Adrenal gland (tissue), 12 donors: ENCODE results near the gene HAPSTR1. TPM values are rescaled to one million over a fixed set of nuclear protein-coding genes. Genes with fewer than 3 reads are reported as not detected.

Source experiments
- DNase-seq, 7 donors: peaks; one replicate each; pipeline ENCODE4 v3.0.0-alpha.2; 2019 to 2020
- H3K27ac ChIP-seq, 5 donors: fragments of 200-600 bp; sonication (generic) in 4 of 5; 1 replicate in 3 of 5; 2 replicates in 2 of 5; pipeline versions ENCODE4 v1.5.1 to v1.8.0; 2016 to 2020; ENCODE audit warnings: mild to moderate bottlenecking in 1 of 5
- H3K27me3 ChIP-seq: fragments of 200-600 bp; 2 replicates; pipeline ENCODE4 v1.8.0; 2021
- H3K36me3 ChIP-seq, 2 donors: fragments of 200-600 bp; replicated peaks in 1 of 2; 1 replicate in 1 of 2; 2 replicates in 1 of 2; pipeline versions ENCODE4 v1.5.1 to v1.8.0; 2018 to 2022
- H3K4me1 ChIP-seq, 2 donors: fragments of 200-600 bp; replicated peaks in 1 of 2; 1 replicate in 1 of 2; 2 replicates in 1 of 2; pipeline versions ENCODE4 v1.5.1 to v1.8.0; 2018 to 2021
- H3K4me3 ChIP-seq, 4 donors: fragments of 200-600 bp; sonication (generic) in 3 of 4; one replicate each; pipeline ENCODE4 v1.5.1; 2016 to 2018
- H3K9me3 ChIP-seq, 3 donors: fragments of 200-600 bp; sonication (generic) in 1 of 3; replicated peaks in 1 of 3; 1 replicate in 2 of 3; 2 replicates in 1 of 3; pipeline versions ENCODE4 v1.5.1 to v1.8.0; 2016 to 2021
- CTCF ChIP-seq, 6 experiments: fragments of 450-650 bp in 4 of 6; fragments of 200-600 bp in 2 of 6; sonication (generic) in 1 of 6; IDR thresholded peaks; 1 replicate in 5 of 6; 2 replicates in 1 of 6; pipeline versions ENCODE4 v1.5.1 to v1.8.0; 2016 to 2021; ENCODE audit warnings: antibody characterized with exemption in 6 of 6, mild to moderate bottlenecking in 2 of 6, moderate library complexity in 1 of 6
- POLR2A ChIP-seq, 2 donors: fragments of 450-650 bp; IDR thresholded peaks; one replicate each; pipeline ENCODE4 v1.6.1; 2017; ENCODE audit warnings: antibody characterized with exemption in 2 of 2, mild to moderate bottlenecking in 2 of 2, moderate library complexity in 1 of 2
- WGBS, 4 donors: extraction: QIAGEN DNeasy Blood & Tissue Kit in 2 of 4; methylation state at CpG; one replicate each; pipeline versions ENCODE4 v1.1.5 to v1.1.7; 2013 to 2017; 5-methylcytosine and 5-hydroxymethylcytosine counted together
- intact Hi-C, 2 donors: fragments of 100-400 bp; cut with DNase I; formaldehyde crosslinking; loops; one replicate each; pipeline versions ENCODE4 v1.14.1 to v1.15.0; 2022 to 2023
- polyA plus RNA-seq, 3 donors: library from polyadenylated mRNA; stranded (reverse); fragments of 200-250 nt in 2 of 3; fragments of 350-450 nt in 1 of 3; fragmentation: Illumina TruSeq in 1 of 3; extraction: RNeasy Lipid Tissue Mini Kit (QIAGEN cat#74804) in 1 of 3; gene quantifications; one replicate each; pipeline ENCODE4 v1.2.3, GENCODE V29; 2013 to 2014
- total RNA-seq, 9 donors: library from RNA; depleted of rRNA in 4 of 9; stranded (reverse); fragments of >200 nt in 4 of 9; fragments of 120-200 nt in 1 of 9; fragmentation: NEBNext Ultra II Directional in 1 of 9; extraction: Animal tissue kit (Norgen Biotek cat#: 25700) in 1 of 9; gene quantifications; one replicate each; pipeline versions ENCODE4 v1.1.0 to v1.2.4, GENCODE V29; 2013 to 2023
- donor health status: healthy with polysubstance abuse.
- donor health status: Bipolar disorder and iron deficiency.
- donor health status: DM: yes; HTN: yes; CAD: no.
- donor health status: DM: no; HTN: no; CAD: no.
- donor health status: DM: no; HTN: no; CAD: no.
- donor health status: DM: yes; HTN: yes; CAD: no.

The HAPSTR1 gene
- total and polyA plus RNA-seq, 12 donors, result 5.8 to 93.2 (median 60.1) TPM

- intact Hi-C loops, result no loop called here
- no peaks in the 10 kb centered on the region for H3K27me3 ChIP-seq
- no peak for TF ChIP-seq CTCF (IDR thresholded peaks at IDR 0.05)
- TF ChIP-seq POLR2A (IDR thresholded peaks at IDR 0.05), result no peak
These were observed 4.4 kb downstream of the HAPSTR1 start for GRCh38 chr16:9095656-9096397.

GRCh38 chr16:9096416-9096952 is 5.0 kb downstream of the HAPSTR1 start:
- no peaks in the 10 kb centered on the region for H3K9me3 ChIP-seq
- intact Hi-C loops, result no loop called here
- H3K36me3 ChIP-seq, result peaks cover 0 to 25% of the 10 kb centered on the region in 2 donors
- DNase-seq, result no peak
- no peak overlapping the region for H3K27ac ChIP-seq
- TF ChIP-seq POLR2A (IDR thresholded peaks at IDR 0.05), result no peak
- no peak overlapping the region for H3K4me3 ChIP-seq
- WGBS, 4 donors, result 74 to 83% (median 81%) methylated on average over 2 of the region's 2 CpGs
- no peaks in the 10 kb centered on the region for H3K27me3 ChIP-seq
- H3K4me1 ChIP-seq, result peaks cover 55 to 83% of the 10 kb centered on the region in 2 donors

More at GRCh38 chr16:9095656-9096397, 4.4 kb downstream of the HAPSTR1 start:
- 10 to 40% (median 31%) methylated on average over 1 of the region's 1 CpG for WGBS, 4 donors
- peaks cover 0 to 25% of the 10 kb centered on the region in 2 donors for H3K36me3 ChIP-seq
- peaks cover 55 to 77% of the 10 kb centered on the region in 2 donors for H3K4me1 ChIP-seq
- H3K27ac ChIP-seq, result peak overlapping the region in 1 of 5 donors; percentile 23
- no peaks in the 10 kb centered on the region for H3K9me3 ChIP-seq
- peak overlapping the region in 1 of 4 donors; percentile 80 for H3K4me3 ChIP-seq
- no peak for DNase-seq

GRCh38 chr16:9097266-9098219 is 6.1 kb downstream of the HAPSTR1 start:
- Histone ChIP-seq H3K27me3 (no peaks in the 10 kb centered on the region), H3K9me3 (no peaks in the 10 kb centered on the region), H3K36me3 (peaks cover 0 to 25% of the 10 kb centered on the region in 2 donors), H3K27ac (peak overlapping the region in 1 of 5 donors; percentile 31), H3K4me3 (no peak overlapping the region), H3K4me1 (peaks cover 55 to 94% of the 10 kb centered on the region in 2 donors)
- WGBS, 4 donors, result 80 to 91% (median 83%) methylated on average over 10 of the region's 10 CpGs
- no peak for TF ChIP-seq CTCF (IDR thresholded peaks at IDR 0.05)
- no peak for TF ChIP-seq POLR2A (IDR thresholded peaks at IDR 0.05)
- intact Hi-C loops, result no loop called here
- no peak for DNase-seq

- no peak for DNase-seq
- Histone ChIP-seq H3K27ac (peak overlapping the region in 3 of 5 donors; percentile 27 to 46 (median 31)), H3K4me3 (no peak overlapping the region), H3K27me3 (no peaks in the 10 kb centered on the region), H3K36me3 (peaks cover 0 to 31% of the 10 kb centered on the region in 2 donors), H3K9me3 (no peaks in the 10 kb centered on the region), H3K4me1 (peaks cover 49 to 99% of the 10 kb centered on the region in 2 donors)
- intact Hi-C loops, result no loop called here
- WGBS, 4 donors, result 31 to 39% (median 36%) methylated on average over 4 of the region's 4 CpGs
- TF ChIP-seq POLR2A (IDR thresholded peaks at IDR 0.05) (no peak), CTCF (IDR thresholded peaks at IDR 0.05) (no peak)
These were observed 7.1 kb downstream of the HAPSTR1 start for GRCh38 chr16:9098377-9099090.
